ENCODE results near the gene SLC31A1.
"Not testable (repeated sequence)": the region's sequence is repeated elsewhere in the genome, so short reads cannot be mapped to it uniquely, and the experiment has no call there.

SLC31A1 gene

GRCh38 chr9:113261917-113262671 is 40.8 kb downstream of the SLC31A1 start:
- DNase-seq (ENCODE audit: low read depth in 2 of 2), result no peak

GRCh38 chr9:113266174-113266573 is 44.8 kb downstream of the SLC31A1 start:
- no peak for DNase-seq (ENCODE audit: low read depth in 2 of 2)

- DNase-seq (ENCODE audit: low read depth in 2 of 2), result no peak
These were observed 46.7 kb downstream of the SLC31A1 start for GRCh38 chr9:113267911-113268566.

- no peak for DNase-seq (ENCODE audit: low read depth in 2 of 2)
These were observed 48.0 kb downstream of the SLC31A1 start for GRCh38 chr9:113269355-113269754.

- no peak for DNase-seq (ENCODE audit: low read depth in 2 of 2)
These were observed 48.5 kb downstream of the SLC31A1 start for GRCh38 chr9:113269871-113270270.

- no peak for DNase-seq (ENCODE audit: low read depth in 2 of 2)
These were observed 53.3 kb downstream of the SLC31A1 start for GRCh38 chr9:113274474-113275156.

- DNase-seq (ENCODE audit: low read depth in 2 of 2), result peak; percentile 80 to 90
These were observed 54.1 kb downstream of the SLC31A1 start, which contains the start of the genes CDC26 and PRPF4 for GRCh38 chr9:113275157-113276131. Gene CDC26, minus strand, starts transcription at chr9:113275572. Its CDS starts 3,065 bp downstream, at chr9:113272507. Gene PRPF4, plus strand, starts transcription at chr9:113275658. Its CDS starts 86 bp downstream, at chr9:113275744.

GRCh38 chr9:113278840-113279239 is 57.5 kb downstream of the SLC31A1 start:
- no peak for DNase-seq (ENCODE audit: low read depth in 2 of 2)

GRCh38 chr9:113281356-113281755 is 60.0 kb downstream of the SLC31A1 start:
- DNase-seq (ENCODE audit: low read depth in 2 of 2), result no peak

GRCh38 chr9:113289091-113289490 is 67.7 kb downstream of the SLC31A1 start:
- DNase-seq (ENCODE audit: low read depth in 2 of 2), result no peak

- no peak for DNase-seq (ENCODE audit: low read depth in 2 of 2)
These were observed 68.8 kb downstream of the SLC31A1 start for GRCh38 chr9:113290052-113290607.

GRCh38 chr9:113293285-113293878 is 72.0 kb downstream of the SLC31A1 start:
- no peak for DNase-seq (ENCODE audit: low read depth in 2 of 2)

GRCh38 chr9:113296247-113296646 is 74.9 kb downstream of the SLC31A1 start:
- not testable (repeated sequence) for DNase-seq (ENCODE audit: low read depth in 2 of 2)

GRCh38 chr9:113296796-113297558 is 75.6 kb downstream of the SLC31A1 start:
- no peak for DNase-seq (ENCODE audit: low read depth in 2 of 2)

GRCh38 chr9:113298311-113298710 is 77.0 kb downstream of the SLC31A1 start:
- no peak for DNase-seq (ENCODE audit: low read depth in 2 of 2)

- no peak for DNase-seq (ENCODE audit: low read depth in 2 of 2)
These were observed 77.8 kb downstream of the SLC31A1 start for GRCh38 chr9:113298924-113299770.

GRCh38 chr9:113299800-113300292 is 78.5 kb downstream of the SLC31A1 start:
- no peak for DNase-seq (ENCODE audit: low read depth in 2 of 2)

- no peak for DNase-seq (ENCODE audit: low read depth in 2 of 2)
These were observed 80.2 kb downstream of the SLC31A1 start for GRCh38 chr9:113301548-113301947.

All from stimulated activated CD4-positive, alpha-beta T cell treated with anti-CD3 and anti-CD28 coated beads, Interleukin-1b, Interleukin-23, amount 100 ng/mL, for 1 hour (primary cell).